Activated T-cell treated with anti-CD3 and anti-CD28 coated beads, Interleukin-2, amount 50 U/mL, for 72 hours (primary cell): ENCODE measurements around the gene CAMK1. TPM values are rescaled to one million over a fixed set of nuclear protein-coding genes. Genes with fewer than 3 reads are reported as not detected.
A peak's percentile ranks its signal among the peaks of the same experiment; 100 is the strongest.

ENCODE experiments used
- ATAC-seq, 2 donors: fragments of 150-1000 bp; cut with Tn5 transposase; replicated peaks in 1 of 2; 2 replicates each; pipeline ENCODE4 v1.10.0; 2021; ENCODE audit warnings: moderate library complexity in 2 of 2, mild to moderate bottlenecking in 1 of 2
- DNase-seq, 2 donors: peaks; one replicate each; pipeline ENCODE4 v3.0.0; 2021 to 2022; ENCODE audit warnings: mixed read lengths in 1 of 2
- H3K27ac Mint-ChIP-seq: one replicate; pipeline ENCODE4 v1.8.0; 2022; ENCODE audit warnings: mild to moderate bottlenecking, moderate library complexity, mixed read lengths
- H3K27me3 Mint-ChIP-seq: one replicate; pipeline ENCODE4 v1.8.0; 2022; ENCODE audit warnings: low read depth, mixed read lengths
- H3K36me3 Mint-ChIP-seq, 2 donors: one replicate each; pipeline ENCODE4 v1.8.0; 2022; ENCODE audit warnings: mixed read lengths in 2 of 2, mild to moderate bottlenecking in 1 of 2; ENCODE audit not compliant: insufficient read depth in 2 of 2
- H3K4me1 Mint-ChIP-seq: one replicate; pipeline ENCODE4 v1.8.0; 2022; ENCODE audit warnings: low read depth, mixed read lengths
- H3K4me3 Mint-ChIP-seq, 2 donors: one replicate each; pipeline ENCODE4 v1.8.0; 2022; ENCODE audit warnings: mild to moderate bottlenecking in 2 of 2, mixed read lengths in 2 of 2, moderate library complexity in 2 of 2
- H3K9me3 Mint-ChIP-seq, 2 donors: one replicate each; pipeline ENCODE4 v1.8.0; 2022; ENCODE audit warnings: mixed read lengths in 2 of 2
- total RNA-seq, 2 donors: library from RNA; stranded (reverse); gene quantifications; one replicate each; pipeline ENCODE4 v1.2.3, GENCODE V29; 2022

CAMK1 gene
- total RNA-seq, 2 donors from 2014 or later: 38.6 to 47.4 TPM

- no peak for ATAC-seq
- peaks cover 10 to 27% of the 10 kb centered on the region in 2 donors for H3K36me3 Mint-ChIP-seq
Measured at GRCh38 chr3:9742560-9742959, 27.2 kb downstream of the CAMK1 start.

DNA sequence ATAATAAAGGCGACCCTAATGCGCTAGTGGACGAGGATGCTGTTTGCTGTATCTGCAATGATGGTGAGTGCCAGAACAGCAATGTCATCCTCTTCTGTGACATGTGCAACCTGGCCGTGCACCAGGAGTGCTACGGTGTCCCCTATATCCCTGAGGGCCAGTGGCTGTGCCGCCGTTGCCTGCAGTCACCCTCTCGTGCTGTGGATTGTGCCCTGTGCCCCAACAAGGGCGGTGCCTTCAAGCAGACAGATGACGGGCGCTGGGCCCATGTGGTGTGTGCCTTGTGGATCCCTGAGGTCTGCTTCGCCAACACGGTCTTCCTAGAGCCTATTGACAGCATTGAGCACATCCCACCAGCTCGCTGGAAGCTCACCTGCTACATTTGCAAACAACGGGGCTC lies 30.6 kb downstream of the CAMK1 start:
- ATAC-seq (no peak), DNase-seq (no peak)
- no peak overlapping the region for H3K4me3 Mint-ChIP-seq
- H3K36me3 Mint-ChIP-seq: peaks cover 7 to 32% of the 10 kb centered on the region in 2 donors
- H3K4me1 Mint-ChIP-seq: peaks cover 43% of the 10 kb centered on the region
- H3K27me3 Mint-ChIP-seq: no peaks in the 10 kb centered on the region
- no peaks in the 10 kb centered on the region for H3K9me3 Mint-ChIP-seq
- H3K27ac Mint-ChIP-seq: no peak overlapping the region

More at GRCh38 chr3:9742560-9742959, 27.2 kb downstream of the CAMK1 start:
- Mint-ChIP-seq H3K27me3 (no peaks in the 10 kb centered on the region), H3K27ac (no peak overlapping the region), H3K4me1 (peaks cover 42% of the 10 kb centered on the region), H3K4me3 (no peak overlapping the region), H3K9me3 (no peaks in the 10 kb centered on the region)
- DNase-seq: no peak

- H3K4me3 Mint-ChIP-seq: no peak overlapping the region
- H3K9me3 Mint-ChIP-seq: no peaks in the 10 kb centered on the region
- H3K27ac Mint-ChIP-seq: no peak overlapping the region
- peak; percentile 43 to 47 for ATAC-seq
- no peaks in the 10 kb centered on the region for H3K27me3 Mint-ChIP-seq
- DNase-seq: no peak
- peaks cover 7 to 33% of the 10 kb centered on the region in 2 donors for H3K36me3 Mint-ChIP-seq
- H3K4me1 Mint-ChIP-seq: peaks cover 62% of the 10 kb centered on the region
Measured at GRCh38 chr3:9736831-9737230, 32.9 kb downstream of the CAMK1 start.

DNA sequence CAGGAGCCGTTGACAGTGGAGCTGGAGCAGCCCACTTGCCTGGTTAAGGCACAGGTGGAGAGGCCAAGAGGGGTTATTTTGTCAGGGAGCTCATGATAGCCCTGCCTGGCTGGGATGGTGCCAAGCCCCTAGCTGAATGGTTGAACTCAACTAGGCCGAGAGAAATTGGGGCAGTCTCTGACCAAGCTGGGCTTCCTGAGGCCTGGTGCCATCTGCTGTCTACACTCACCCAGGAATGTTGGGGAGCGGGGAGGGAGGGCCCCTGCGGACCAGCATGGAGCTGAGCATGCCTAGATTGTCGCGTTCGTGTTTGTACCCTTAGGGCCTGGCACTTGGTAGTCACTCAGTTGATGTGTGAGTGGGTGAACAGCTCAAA lies 37.0 kb downstream of the CAMK1 start:
- Mint-ChIP-seq H3K9me3 (no peaks in the 10 kb centered on the region), H3K4me3 (peak overlapping the region; percentile 96), H3K36me3 (peaks cover 0 to 21% of the 10 kb centered on the region in 2 donors), H3K4me1 (peaks cover 76% of the 10 kb centered on the region), H3K27ac (peak overlapping the region; percentile 95), H3K27me3 (no peaks in the 10 kb centered on the region)
- DNase-seq (no peak), ATAC-seq (no peak)

- Mint-ChIP-seq H3K27ac (peak overlapping the region; percentile 95), H3K4me1 (peaks cover 76% of the 10 kb centered on the region), H3K36me3 (peaks cover 0 to 21% of the 10 kb centered on the region in 2 donors), H3K4me3 (peak overlapping the region; percentile 96), H3K27me3 (no peaks in the 10 kb centered on the region), H3K9me3 (no peaks in the 10 kb centered on the region)
- DNase-seq (peak; percentile 61 to 67), ATAC-seq (peak in 1 of 2 donors; percentile 8)
Measured at GRCh38 chr3:9732080-9732739, 37.5 kb downstream of the CAMK1 start.

GRCh38 chr3:9731206-9732079 lies 38.3 kb downstream of the CAMK1 start, which contains the start of gene BRPF1:
BRPF1 (plus strand) TSS chr3:9731735; CDS start chr3:9734141, 2,406 bp downstream.
- no peaks in the 10 kb centered on the region for H3K9me3 Mint-ChIP-seq
- peak; percentile 99 for DNase-seq
- peak; percentile 96 to 98 for ATAC-seq
- H3K36me3 Mint-ChIP-seq: peaks cover 0 to 17% of the 10 kb centered on the region in 2 donors
- peaks cover 75% of the 10 kb centered on the region for H3K4me1 Mint-ChIP-seq
- H3K4me3 Mint-ChIP-seq: peak within 1 kb of the TSS; percentile 96
- peak within 1 kb of the TSS; percentile 95 for H3K27ac Mint-ChIP-seq
- H3K27me3 Mint-ChIP-seq: no peaks in the 10 kb centered on the region

DNA sequence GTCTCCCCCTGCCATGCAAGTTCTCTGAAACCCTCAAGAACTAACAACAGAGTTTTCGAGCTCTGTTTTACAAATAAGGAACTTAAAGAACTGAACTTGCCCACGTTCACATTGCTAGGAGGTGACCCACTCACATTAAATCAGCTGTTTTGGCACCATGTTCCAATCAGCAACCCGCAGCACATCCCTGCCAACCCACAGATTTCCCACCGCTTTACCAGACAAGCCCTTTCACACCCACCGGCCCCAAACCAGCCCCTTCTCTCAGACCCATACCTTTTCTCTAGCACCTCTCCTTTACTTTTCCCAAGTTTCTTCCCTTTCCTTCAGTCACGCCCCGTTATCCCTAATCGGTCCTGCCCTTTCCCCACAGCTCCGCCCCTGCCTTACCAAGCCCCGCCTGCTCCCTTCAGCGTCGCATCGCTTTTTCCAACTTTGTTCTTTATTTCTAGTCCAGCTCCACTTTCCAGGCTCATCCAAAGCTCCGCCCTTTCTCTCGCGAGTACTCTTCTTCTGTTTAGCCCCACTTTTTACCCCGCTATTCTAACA lies 39.0 kb downstream of the CAMK1 start:
- Mint-ChIP-seq H3K27ac (peak overlapping the region; percentile 91), H3K36me3 (peaks cover 0 to 15% of the 10 kb centered on the region in 2 donors), H3K4me3 (peak overlapping the region; percentile 93 to 96), H3K4me1 (peaks cover 70% of the 10 kb centered on the region), H3K27me3 (no peaks in the 10 kb centered on the region), H3K9me3 (no peaks in the 10 kb centered on the region)
- DNase-seq: no peak
- ATAC-seq: peak; percentile 45 to 51

DNA sequence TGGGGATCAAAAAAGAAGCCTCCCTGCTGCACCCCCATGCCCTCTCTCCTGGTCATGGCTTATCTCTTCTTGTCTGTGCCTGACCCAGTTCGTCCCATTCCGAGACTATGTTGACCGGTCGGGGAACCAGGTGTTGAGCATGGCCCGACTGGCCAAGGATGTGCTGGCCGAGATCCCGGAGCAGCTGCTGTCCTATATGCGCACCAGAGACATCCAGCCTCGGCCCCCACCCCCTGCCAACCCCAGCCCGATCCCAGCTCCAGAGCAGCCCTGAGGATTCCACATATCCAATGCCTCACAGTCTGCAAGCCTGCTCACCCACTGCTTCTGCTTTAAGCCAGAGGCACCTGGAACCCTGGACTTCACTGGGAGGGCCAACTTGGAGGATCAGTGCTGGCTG lies 40.3 kb downstream of the CAMK1 start:
- H3K4me3 Mint-ChIP-seq: peak overlapping the region in 1 of 2 donors; percentile 32
- peaks cover 59% of the 10 kb centered on the region for H3K4me1 Mint-ChIP-seq
- H3K9me3 Mint-ChIP-seq: no peaks in the 10 kb centered on the region
- ATAC-seq (no peak), DNase-seq (no peak)
- H3K36me3 Mint-ChIP-seq: peaks cover 0 to 6% of the 10 kb centered on the region in 2 donors
- H3K27ac Mint-ChIP-seq: no peak overlapping the region
- no peaks in the 10 kb centered on the region for H3K27me3 Mint-ChIP-seq

DNA sequence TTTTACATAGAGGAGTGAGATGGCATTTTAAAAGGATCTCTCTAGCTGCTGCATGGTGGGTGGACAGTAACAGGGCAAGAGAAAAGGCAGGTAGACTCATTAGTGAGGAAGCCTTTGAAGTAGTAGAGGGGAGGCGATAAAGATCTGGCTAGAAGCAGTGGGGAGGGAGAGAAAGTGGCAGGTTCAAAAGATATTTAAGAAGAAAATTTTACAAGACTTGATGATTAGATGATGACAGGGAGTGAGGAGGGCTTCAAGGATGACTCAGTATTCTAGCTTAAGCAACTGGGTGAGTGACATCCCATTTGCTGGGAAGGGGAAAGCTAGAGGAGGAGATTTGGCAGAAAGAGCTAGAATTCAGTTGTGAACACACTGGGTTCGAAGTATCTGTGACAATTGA lies 42.0 kb downstream of the CAMK1 start:
- no peak for ATAC-seq
- Mint-ChIP-seq H3K27ac (peak overlapping the region; percentile 72), H3K4me3 (peak overlapping the region; percentile 69 to 72), H3K9me3 (no peaks in the 10 kb centered on the region), H3K36me3 (no peaks in the 10 kb centered on the region), H3K27me3 (no peaks in the 10 kb centered on the region), H3K4me1 (peaks cover 42% of the 10 kb centered on the region)
- no peak for DNase-seq

DNA sequence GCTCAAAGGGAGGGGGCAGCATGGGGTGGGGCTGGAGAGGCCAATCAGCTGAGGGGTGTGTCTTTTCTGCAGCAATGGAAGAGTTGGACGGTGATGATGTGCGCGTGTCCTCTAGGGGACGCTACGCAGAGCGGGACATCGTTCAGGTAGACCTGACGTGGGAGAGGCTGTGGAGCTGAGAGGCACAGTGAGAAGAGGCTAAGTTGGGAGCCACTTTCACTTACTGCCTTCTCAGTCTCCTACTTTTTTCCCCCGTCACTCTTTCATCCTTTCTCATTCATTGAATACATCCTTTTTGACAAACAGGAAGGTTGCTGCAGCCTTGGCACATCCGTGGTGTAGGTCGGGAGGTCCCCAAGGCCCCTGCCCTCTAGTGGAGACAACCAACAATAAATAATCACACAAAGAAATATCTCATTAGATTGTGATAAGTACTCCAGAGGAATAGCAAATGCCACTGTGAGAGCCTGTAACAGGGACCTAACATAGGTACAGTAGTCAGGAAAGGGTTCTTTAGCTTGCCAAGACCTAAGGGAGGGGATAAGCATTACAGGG lies 42.6 kb downstream of the CAMK1 start:
- Mint-ChIP-seq H3K4me1 (peaks cover 36% of the 10 kb centered on the region), H3K9me3 (no peaks in the 10 kb centered on the region)

DNA sequence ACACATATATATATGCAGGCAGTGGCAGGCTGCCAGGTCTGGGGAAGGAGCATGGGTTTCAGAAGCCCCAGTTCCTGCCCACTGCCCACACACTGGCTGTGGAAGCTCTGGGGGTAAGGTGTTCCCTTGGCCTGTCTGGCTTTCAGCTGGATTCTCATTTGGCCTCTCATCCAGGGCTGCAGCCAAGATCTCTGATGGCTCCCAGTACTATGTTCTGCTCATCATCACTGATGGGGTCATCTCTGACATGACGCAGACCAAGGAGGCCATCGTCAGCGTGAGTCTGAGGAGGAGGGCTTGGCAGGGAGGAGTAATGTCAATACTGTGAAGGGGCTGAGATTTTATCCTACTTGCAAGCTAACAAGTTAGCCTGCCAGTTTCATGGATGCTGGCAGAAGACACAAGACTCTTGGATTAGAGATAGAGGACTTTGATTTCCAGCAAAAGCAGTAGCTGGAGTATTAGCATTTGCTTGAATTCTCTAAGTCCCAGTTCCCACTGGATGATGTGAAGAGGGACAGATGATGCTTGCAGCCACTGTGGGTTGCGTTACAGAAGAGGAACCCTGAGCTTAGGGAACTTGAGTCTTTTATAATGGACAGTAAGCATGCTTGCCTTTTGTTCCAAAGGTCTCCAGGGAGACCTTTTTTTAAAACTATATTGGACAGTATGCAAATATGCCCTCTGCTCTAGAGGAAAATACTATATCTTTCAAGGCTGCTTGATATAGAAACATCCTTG lies 43.8 kb downstream of the CAMK1 start:
- DNase-seq (no peak), ATAC-seq (no peak)
- no peak overlapping the region for H3K4me3 Mint-ChIP-seq
- H3K9me3 Mint-ChIP-seq: no peaks in the 10 kb centered on the region
- no peak overlapping the region for H3K27ac Mint-ChIP-seq
- H3K27me3 Mint-ChIP-seq: no peaks in the 10 kb centered on the region
- H3K36me3 Mint-ChIP-seq: no peaks in the 10 kb centered on the region
- peaks cover 35% of the 10 kb centered on the region for H3K4me1 Mint-ChIP-seq

More for the DNA sequence above, 42.6 kb downstream of the CAMK1 start:
- peak; percentile 58 to 69 for DNase-seq
- Mint-ChIP-seq H3K27ac (peak overlapping the region; percentile 72), H3K27me3 (no peaks in the 10 kb centered on the region), H3K36me3 (no peaks in the 10 kb centered on the region), H3K4me3 (peak overlapping the region; percentile 69 to 72)
- peak; percentile 25 to 26 for ATAC-seq

- peaks cover 2% of the 10 kb centered on the region for H3K4me1 Mint-ChIP-seq
- H3K27ac Mint-ChIP-seq: no peak overlapping the region
- no peaks in the 10 kb centered on the region for H3K9me3 Mint-ChIP-seq
- DNase-seq: no peak
- H3K36me3 Mint-ChIP-seq: no peaks in the 10 kb centered on the region
- no peak for ATAC-seq
- H3K27me3 Mint-ChIP-seq: no peaks in the 10 kb centered on the region
- no peak overlapping the region for H3K4me3 Mint-ChIP-seq
Measured at GRCh38 chr3:9721700-9722060, 48.1 kb downstream of the CAMK1 start.
